IMR-90 (cell line): ENCODE measurements around the gene LAMC3. TPM values are rescaled to one million over a fixed set of nuclear protein-coding genes. Genes with fewer than 3 reads are reported as not detected.

ENCODE experiments used
- ATAC-seq: fragments of 200-7000 bp; cut with Tn5 transposase; 2 replicates; pipeline ENCODE4 v1.9.1; 2020; ENCODE audit warnings: low read depth, mild to moderate bottlenecking, moderate library complexity
- BruUV-seq: library from RNA; stranded (reverse); fragments of 400-500 nt; replicated peaks from 2 replicates; lab custom pipeline; 2021; lab: Mats Ljungman, UMichigan
- CTCF ChIA-PET: fragments of 300-600 bp; formaldehyde crosslinking; extraction: SDS; loops from one replicate; lab custom pipeline; 2021; ENCODE audit warnings: antibody characterized with exemption; lab: Yijun Ruan, JAX
- POLR2A ChIA-PET: fragments of 300-600 bp; sonication (Branson Sonifier 250); formaldehyde crosslinking; loops from one replicate; lab custom pipeline; 2022; ENCODE audit warnings: antibody characterized with exemption; ENCODE audit not compliant: unreplicated experiment; lab: Charles Lee
- DNase-seq: peaks from one replicate; pipeline ENCODE4 v3.0.0; 2013
- H2AFZ ChIP-seq: replicated peaks from 2 replicates; pipeline ENCODE3; 2013; ENCODE audit warnings: low read length, mild to moderate bottlenecking; ENCODE audit not compliant: poor library complexity
- H2AK5ac ChIP-seq: 2 replicates; pipeline ENCODE4 v1.6.1; 2013; ENCODE audit warnings: low read depth, low read length, inconsistent platforms
- H2AK9ac ChIP-seq: replicated peaks from 2 replicates; pipeline ENCODE3; 2013; ENCODE audit warnings: mild to moderate bottlenecking, low read depth, low read length, moderate library complexity; ENCODE audit not compliant: poor library complexity
- H2BK120ac ChIP-seq: 2 replicates; pipeline ENCODE4 v1.6.1; 2013; ENCODE audit warnings: low read depth, low read length, inconsistent platforms
- H2BK15ac ChIP-seq: 3 replicates; pipeline ENCODE4 v1.6.1; 2013; ENCODE audit warnings: low read depth, low read length, inconsistent platforms
- H2BK20ac ChIP-seq: 2 replicates; pipeline ENCODE4 v1.6.1; 2013; ENCODE audit warnings: low read depth, mild to moderate bottlenecking, inconsistent platforms, low read length, moderate library complexity
- H2BK5ac ChIP-seq: 2 replicates; pipeline ENCODE4 v1.6.1; 2013; ENCODE audit warnings: mild to moderate bottlenecking, low read depth, low read length, inconsistent platforms; ENCODE audit not compliant: poor library complexity, severe bottlenecking
- H3K14ac ChIP-seq: replicated peaks from 2 replicates; pipeline ENCODE4 v1.6.1; 2013; ENCODE audit warnings: low read depth, low read length, inconsistent platforms
- H3K18ac ChIP-seq: 2 replicates; pipeline ENCODE4 v1.6.1; 2013; ENCODE audit warnings: low read depth, low read length, control low read depth
- H3K23ac ChIP-seq: 2 replicates; pipeline ENCODE4 v1.6.1; 2013; ENCODE audit warnings: low read depth, low read length, inconsistent platforms
- H3K27ac ChIP-seq: 2 replicates; pipeline ENCODE4 v1.5.1; 2013; ENCODE audit warnings: mild to moderate bottlenecking, control low read depth, low read length; ENCODE audit not compliant: insufficient read depth
- H3K27me3 ChIP-seq: 2 replicates; pipeline ENCODE4 v1.6.1; 2013; ENCODE audit warnings: low read length; ENCODE audit not compliant: control insufficient read depth, insufficient read depth
- H3K36me3 ChIP-seq: 2 replicates; pipeline ENCODE4 v1.6.1; 2013; ENCODE audit warnings: low read length, mixed read lengths; ENCODE audit not compliant: control insufficient read depth, insufficient read depth
- H3K4ac ChIP-seq: 2 replicates; pipeline ENCODE4 v1.6.1; 2013; ENCODE audit warnings: low read depth, low read length, inconsistent platforms
- H3K4me1 ChIP-seq: 2 replicates; pipeline ENCODE4 v1.6.1; 2013; ENCODE audit warnings: low read length, mixed read lengths; ENCODE audit not compliant: control insufficient read depth, insufficient read depth
- H3K4me2 ChIP-seq: 2 replicates; pipeline ENCODE4 v1.6.1; 2013; ENCODE audit warnings: low read depth, mild to moderate bottlenecking, control low read depth, low read length, moderate library complexity
- H3K4me3 ChIP-seq: 2 replicates; pipeline ENCODE4 v1.5.1; 2013; ENCODE audit warnings: low read depth, mild to moderate bottlenecking, control low read depth, low read length, moderate library complexity; ENCODE audit not compliant: insufficient read depth
- H3K56ac ChIP-seq: 2 replicates; pipeline ENCODE4 v1.6.1; 2013; ENCODE audit warnings: low read length, inconsistent platforms; ENCODE audit not compliant: insufficient read depth; ENCODE audit errors: extremely low read depth
- H3K79me1 ChIP-seq, 2 experiments: 2 replicates each; pipeline ENCODE4 v1.6.1; 2013; ENCODE audit warnings: low read length in 2 of 2, inconsistent platforms in 1 of 2, low read depth in 1 of 2
- H3K9ac ChIP-seq: 2 replicates; pipeline ENCODE4 v1.6.1; 2013; ENCODE audit warnings: low read depth, low read length, control low read depth
- H3K9me1 ChIP-seq: 2 replicates; pipeline ENCODE4 v1.6.1; 2013; ENCODE audit warnings: low read length, inconsistent platforms; ENCODE audit not compliant: insufficient read depth
- H3K9me3 ChIP-seq: 2 replicates; pipeline ENCODE4 v1.6.1; 2013; ENCODE audit warnings: low read length; ENCODE audit not compliant: control insufficient read depth, insufficient read depth
- H4K20me1 ChIP-seq: 2 replicates; pipeline ENCODE4 v1.6.1; 2013; ENCODE audit warnings: low read length, inconsistent platforms; ENCODE audit not compliant: insufficient read depth
- H4K5ac ChIP-seq: 2 replicates; pipeline ENCODE4 v1.6.1; 2013; ENCODE audit warnings: mild to moderate bottlenecking, low read depth, low read length, control low read depth
- H4K8ac ChIP-seq, 2 experiments: 2 replicates each; pipeline ENCODE4 v1.6.1; 2013; ENCODE audit warnings: low read depth in 2 of 2, low read length in 2 of 2, control low read depth in 1 of 2, inconsistent platforms in 1 of 2
- H4K91ac ChIP-seq: 2 replicates; pipeline ENCODE4 v1.6.1; 2013; ENCODE audit warnings: low read depth, low read length, inconsistent platforms; ENCODE audit not compliant: insufficient read depth
- RAD21 ChIP-seq: IDR thresholded peaks from 2 replicates; pipeline ENCODE4 v1.6.1; 2012; ENCODE audit warnings: low read length, improper control_type of control experiment
- WGBS, 2 experiments: methylation state at CpG; one replicate each; pipeline versions ENCODE4 v1.1.5 to v1.1.7; 2013; ENCODE audit warnings: missing lambda C conversion rate in 2 of 2; ENCODE audit not compliant: insufficient read length in 1 of 2; ENCODE audit errors: extremely low coverage in 2 of 2; 5-methylcytosine and 5-hydroxymethylcytosine counted together
- dilution Hi-C: fragments of 300-500 bp; cut with HindIII; formaldehyde crosslinking; loops from one replicate; pipeline ENCODE4 v1.14.3; 2018; ENCODE audit warnings: low sequenced_read_pairs; ENCODE audit not compliant: unreplicated experiment
- in situ Hi-C: fragments of 300-500 bp; cut with MboI; formaldehyde crosslinking; loops from 3 replicates; pipeline ENCODE4 v1.14.3; 2019; ENCODE audit warnings: low sequenced_read_pairs, inconsistent platforms, mixed read lengths
- intact Hi-C: fragments of 100-400 bp; cut with micrococcal nuclease; formaldehyde crosslinking; loops from 2 replicates; pipeline ENCODE4 v1.10.0; 2022
- polyA plus RNA-seq, 3 experiments: library from polyadenylated mRNA; depleted of rRNA; stranded (reverse); fragments of >200 nt; gene quantifications; 2 replicates each; pipeline ENCODE4 v1.2.3, GENCODE V29; 2012; ENCODE audit warnings: low replicate concordance in 1 of 3
- total RNA-seq: library from RNA; depleted of rRNA; stranded (reverse); fragments of >200 nt; gene quantifications from 2 replicates; pipeline ENCODE4 v1.2.3, GENCODE V29; 2012

Gene LAMC3
- total and polyA plus RNA-seq, 2 of the 4 experiments (the other 2 are of a cell fraction) = not detected

- no peak overlapping the region for H2AFZ ChIP-seq
- H4K20me1 ChIP-seq = no peaks in the 10 kb centered on the region
- H2BK15ac ChIP-seq = no peak overlapping the region
- in situ Hi-C loops (loop anchor here (10.0 kb wide), 1 partner anchor 344 kb away; no protein-coding TSS in a partner anchor), intact Hi-C loops (loop anchor here (5.0 kb wide), 1 partner anchor 156 kb away; no protein-coding TSS in a partner anchor), dilution Hi-C loops (no loop called here)
- no peak overlapping the region for H3K18ac ChIP-seq
- no peak overlapping the region for H4K8ac ChIP-seq
- ChIA-PET POLR2A (no interaction called here), CTCF (interaction anchor here (1.6 kb wide), 1 partner anchor 9 kb away, joined by 4 read pairs; no protein-coding TSS in a partner anchor)
- H3K9me1 ChIP-seq = no peaks in the 10 kb centered on the region
- H3K14ac ChIP-seq = no peak overlapping the region
- H2BK20ac ChIP-seq = no peak overlapping the region
- no TSS peak for BruUV-seq
- no peak overlapping the region for H3K9ac ChIP-seq
- H3K4me1 ChIP-seq = no peaks in the 10 kb centered on the region; the same call in 1 of the 2 replicates
- H3K23ac ChIP-seq = no peak overlapping the region
- H3K27me3 ChIP-seq = peaks cover 15% of the 10 kb centered on the region
- H3K4me2 ChIP-seq = no peak overlapping the region
- H2AK5ac ChIP-seq = no peak overlapping the region
- H3K36me3 ChIP-seq = no peaks in the 10 kb centered on the region
- H2AK9ac ChIP-seq = no peak overlapping the region
- peaks cover 5% of the 10 kb centered on the region for H3K9me3 ChIP-seq
- no peak overlapping the region for H2BK120ac ChIP-seq
- no peak overlapping the region for H3K4ac ChIP-seq
- H3K4me3 ChIP-seq = no peak overlapping the region
- H3K27ac ChIP-seq = no peak overlapping the region
- TF ChIP-seq RAD21 = no peak
- no peaks in the 10 kb centered on the region for H3K79me1 ChIP-seq
- no peak overlapping the region for H4K5ac ChIP-seq
- H3K56ac ChIP-seq = no peak overlapping the region
- ATAC-seq (no peak), DNase-seq (no peak)
- no CpG with 5 or more reads among the region's 6 CpGs for WGBS, 2 experiments
- H4K91ac ChIP-seq = no peak overlapping the region
- H2BK5ac ChIP-seq = no peak overlapping the region
These were observed 39.4 kb downstream of the LAMC3 start for GRCh38 chr9:131048332-131048731.
